ENCODE measurements around the gene DDX10. TPM values are rescaled to one million over a fixed set of nuclear protein-coding genes. Genes with fewer than 3 reads are reported as not detected.

Gene DDX10
- total RNA-seq, 1 donor from 2014 or later: 10.0 TPM

DNA sequence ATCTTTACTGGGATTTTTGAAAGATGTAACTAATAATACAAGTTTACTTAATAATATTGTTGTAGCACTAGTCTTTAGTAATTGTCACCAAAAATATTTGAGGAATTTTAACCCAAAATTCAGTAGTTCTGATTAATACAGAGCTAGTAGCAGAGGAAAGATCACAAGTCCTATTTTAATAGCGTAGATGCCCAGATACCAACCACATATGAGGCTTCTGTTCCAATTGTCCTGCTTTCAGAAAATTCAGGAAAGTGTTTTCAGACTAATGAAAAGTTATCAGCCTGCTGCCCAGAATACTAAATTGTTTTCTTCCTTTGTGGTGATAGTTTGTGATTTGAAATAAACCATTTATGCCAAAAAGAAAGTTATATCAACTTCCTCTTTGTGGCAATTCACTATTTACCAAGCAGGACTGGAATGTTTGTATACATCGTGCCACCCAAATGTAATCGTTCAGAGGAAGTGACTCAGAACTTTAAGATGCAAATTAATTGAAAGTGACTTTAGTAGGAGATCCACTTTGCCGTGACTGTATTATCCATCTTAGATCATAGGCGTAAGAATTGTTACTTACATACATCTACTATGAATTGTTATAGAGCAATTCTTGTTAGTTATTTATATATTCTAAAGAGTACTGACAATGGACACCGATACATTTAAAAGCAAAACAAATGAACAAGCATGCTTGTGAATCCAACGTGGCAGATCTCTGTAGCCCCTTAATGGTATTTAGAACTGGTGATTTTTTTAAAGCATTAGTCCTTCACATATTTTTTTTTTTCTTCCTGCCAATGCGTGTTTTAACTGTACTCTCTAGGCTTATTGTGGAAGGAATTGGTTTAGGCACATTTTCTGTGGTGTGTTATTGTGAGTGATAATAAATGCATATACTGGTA is 231.0 kb downstream of the DDX10 start:
- no peak for DNase-seq (ENCODE audit: low spot score)
- ATAC-seq: no peak

DNA sequence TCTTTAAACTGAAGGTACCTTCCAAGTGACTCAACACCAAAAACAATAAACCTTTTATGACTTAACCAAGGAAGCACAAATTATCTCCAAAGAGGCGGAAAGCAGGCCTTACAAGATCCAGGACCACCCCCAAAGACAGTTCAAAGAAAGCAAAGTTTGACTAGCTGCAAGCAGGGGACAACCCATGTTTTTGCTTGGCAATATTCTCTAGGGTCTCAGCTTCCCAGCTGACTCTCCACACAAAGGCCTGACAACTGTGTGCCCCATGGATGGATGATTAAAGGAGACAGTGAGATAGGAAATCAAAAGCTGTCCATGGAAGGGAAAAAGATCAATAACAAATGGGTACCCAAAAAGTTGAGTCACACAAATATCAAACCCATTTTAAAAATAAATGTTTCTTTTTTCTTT is 232.2 kb downstream of the DDX10 start:
- ATAC-seq: no peak
- DNase-seq (ENCODE audit: low spot score): no peak

DNA sequence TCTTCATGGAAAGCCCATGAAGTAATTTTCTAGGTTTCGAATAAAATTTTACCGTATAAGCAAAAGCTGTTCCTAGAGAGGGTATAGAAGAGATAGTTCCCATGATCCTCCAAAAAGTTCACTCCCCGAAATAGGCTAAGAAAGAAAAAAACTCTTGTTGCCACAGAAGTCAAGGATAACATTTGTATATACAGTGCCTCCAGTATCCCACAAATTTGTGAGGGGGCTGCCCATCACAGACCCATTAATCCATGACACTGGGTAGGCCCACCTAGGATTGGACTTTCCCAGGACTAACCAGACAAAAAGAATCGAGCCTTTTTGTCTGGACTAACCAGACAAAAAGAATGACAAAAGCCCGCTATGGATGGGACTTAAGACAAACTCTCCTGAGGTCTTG is 233.0 kb downstream of the DDX10 start:
- ATAC-seq (no peak), DNase-seq (ENCODE audit: low spot score) (no peak)

DNA sequence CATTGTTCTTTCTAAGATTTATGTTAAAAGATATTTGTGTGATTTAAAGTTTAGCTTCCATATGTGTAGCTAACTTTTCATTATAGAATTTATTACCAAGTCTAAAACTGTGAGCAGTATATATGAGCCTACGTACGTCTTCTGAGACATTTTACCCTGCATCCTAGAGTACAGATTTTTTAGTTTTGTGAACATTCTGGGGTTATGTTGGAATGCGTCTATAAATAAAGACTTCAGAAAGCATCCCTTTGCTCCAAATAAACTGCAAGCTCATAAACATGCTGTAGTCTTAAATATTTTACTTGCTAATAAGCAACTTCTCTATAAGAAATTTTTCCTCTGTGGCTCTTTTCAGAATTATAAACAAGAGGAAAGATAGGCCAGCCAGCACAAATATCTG is 236.5 kb downstream of the DDX10 start:
- ATAC-seq (no peak), DNase-seq (ENCODE audit: low spot score) (no peak)

DNA sequence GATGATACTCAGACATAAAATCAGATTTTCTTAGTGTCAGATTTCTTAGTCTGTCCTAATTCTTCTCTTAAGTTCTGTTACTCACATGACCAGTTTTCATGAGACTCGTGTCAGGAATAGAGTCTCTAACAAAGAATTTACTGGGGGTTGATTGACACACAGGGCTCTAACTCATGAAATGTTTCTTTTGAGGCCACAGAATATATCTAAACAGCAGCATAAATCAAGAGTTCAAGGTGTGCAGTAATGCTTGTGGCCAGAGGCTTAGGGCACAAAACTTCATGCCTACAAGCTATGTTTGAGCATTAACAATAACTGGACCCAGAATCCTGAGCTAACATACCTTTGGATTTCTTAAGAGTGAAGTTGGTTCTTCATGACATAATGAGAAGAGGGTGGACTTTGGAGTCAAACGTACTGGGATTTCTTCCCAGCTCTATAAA is 237.2 kb downstream of the DDX10 start:
- DNase-seq (ENCODE audit: low spot score) (no peak), ATAC-seq (no peak)

DNA sequence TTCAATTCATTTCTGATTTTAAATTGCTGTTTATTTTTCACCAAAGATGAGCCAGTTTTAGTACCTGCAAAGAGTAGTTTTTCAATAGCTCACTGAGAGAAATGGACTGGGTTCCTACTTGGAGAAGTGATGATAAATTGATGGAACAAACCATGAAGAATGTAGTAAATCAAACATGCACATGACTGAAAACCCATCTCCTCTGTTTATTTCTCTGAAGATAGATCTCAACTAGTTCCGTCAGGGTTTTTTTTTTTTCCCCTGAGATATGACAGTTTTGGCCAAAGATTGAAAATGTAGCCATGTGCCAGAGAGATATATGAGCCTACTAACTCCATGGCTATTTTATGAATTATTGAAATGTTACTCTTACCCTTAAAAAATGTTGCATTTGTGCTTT is 239.6 kb downstream of the DDX10 start:
- no peak for ATAC-seq
- DNase-seq (ENCODE audit: low spot score): no peak

DNA sequence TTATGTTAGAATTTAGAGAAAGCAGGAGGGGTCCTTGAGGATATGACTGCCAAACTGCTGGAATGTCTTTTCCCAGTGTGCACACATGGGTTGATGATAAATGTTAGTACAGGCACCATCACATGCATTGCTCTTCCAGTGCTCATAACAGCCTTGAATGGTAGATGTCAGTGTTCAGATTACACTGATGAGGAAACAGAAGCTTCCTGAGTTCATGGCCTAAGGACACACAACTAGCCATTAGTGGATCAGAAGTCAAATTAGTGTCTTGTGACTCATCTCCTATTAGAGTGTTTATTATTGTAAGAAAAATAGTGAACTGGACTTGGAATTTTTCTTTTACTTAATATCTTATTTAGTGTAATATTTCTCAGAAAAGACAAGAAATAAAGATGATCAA is 241.5 kb downstream of the DDX10 start:
- ATAC-seq (peak; percentile 48), DNase-seq (ENCODE audit: low spot score) (no peak)

DNA sequence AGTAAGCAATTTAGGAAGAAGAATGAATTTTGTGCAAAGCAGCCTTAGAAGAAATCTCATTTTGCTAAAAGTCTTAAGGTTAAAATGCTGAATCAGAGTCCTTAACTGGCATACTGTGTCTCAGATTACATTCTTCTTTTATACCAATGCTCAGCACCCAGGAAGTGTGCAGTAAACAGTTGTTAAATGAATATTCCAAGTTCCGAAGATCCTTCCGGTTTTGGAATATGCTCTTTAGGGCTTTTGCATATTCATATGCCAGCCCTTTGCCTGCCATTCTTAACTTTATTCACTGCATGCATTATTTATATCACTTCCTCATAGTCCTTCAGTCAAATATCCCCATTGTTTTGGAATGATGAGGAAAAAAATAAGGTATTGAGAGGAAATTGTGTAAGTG is 242.0 kb downstream of the DDX10 start:
- ATAC-seq (no peak), DNase-seq (ENCODE audit: low spot score) (no peak)

DNA sequence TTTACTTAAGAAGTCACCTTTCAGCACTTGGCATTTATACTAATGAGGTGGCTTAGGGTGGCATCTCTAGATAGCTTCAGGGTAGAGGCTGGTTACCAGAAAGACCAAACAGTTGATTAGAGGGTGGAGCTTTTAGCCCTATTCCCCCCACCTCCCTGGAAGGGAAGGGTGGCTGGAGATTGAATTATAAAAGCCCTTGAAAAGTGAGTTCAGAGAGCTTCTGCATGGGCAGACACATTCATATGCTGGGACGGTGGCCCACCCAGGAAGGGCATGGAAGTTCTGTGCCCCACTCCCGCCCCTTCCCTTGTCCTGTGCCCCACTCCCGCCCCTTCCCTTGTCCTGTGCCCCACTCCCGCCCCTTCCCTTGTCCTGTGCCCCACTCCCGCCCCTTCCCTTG is 244.2 kb downstream of the DDX10 start:
- ATAC-seq: no peak
- no peak for DNase-seq (ENCODE audit: low spot score)

DNA sequence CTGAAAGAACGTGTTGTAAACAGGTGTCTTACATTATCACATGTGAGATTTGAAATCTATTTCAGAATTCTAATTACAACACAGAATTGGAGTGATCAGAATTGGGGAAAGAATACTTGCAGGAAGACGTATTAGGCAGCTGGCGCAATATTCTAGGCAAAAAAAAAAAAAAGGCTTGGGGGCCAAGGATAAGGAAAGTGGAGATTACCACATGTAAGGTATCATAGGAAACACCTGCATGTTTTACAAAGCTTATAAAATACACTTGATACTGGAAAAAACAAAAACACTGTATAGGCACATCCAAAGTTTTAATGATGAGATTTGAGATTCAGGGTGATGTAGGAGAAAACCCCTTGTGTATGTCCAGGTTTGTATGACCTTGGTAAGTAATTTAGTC is 245.1 kb downstream of the DDX10 start:
- DNase-seq (ENCODE audit: low spot score) (no peak), ATAC-seq (no peak)

DNA sequence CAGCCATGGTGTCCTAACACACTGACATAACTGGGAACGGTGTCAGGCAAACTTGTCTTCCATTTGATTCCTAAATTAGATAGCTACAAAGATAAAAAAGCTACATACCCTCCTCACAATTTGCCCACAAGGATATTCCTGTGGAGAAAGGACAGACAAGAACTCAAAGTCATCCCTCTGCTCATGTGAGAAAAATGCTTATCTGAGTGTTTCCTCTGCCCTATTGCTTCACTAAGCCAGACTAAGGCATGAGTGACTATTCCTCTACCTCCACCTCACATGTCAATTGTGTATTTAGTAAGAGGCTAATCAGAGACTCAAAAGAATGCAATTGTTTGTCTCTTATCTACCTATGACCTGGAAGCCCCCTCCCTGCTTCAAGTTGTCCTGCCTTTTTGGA is 247.7 kb downstream of the DDX10 start:
- no peak for ATAC-seq
- DNase-seq (ENCODE audit: low spot score): no peak

DNA sequence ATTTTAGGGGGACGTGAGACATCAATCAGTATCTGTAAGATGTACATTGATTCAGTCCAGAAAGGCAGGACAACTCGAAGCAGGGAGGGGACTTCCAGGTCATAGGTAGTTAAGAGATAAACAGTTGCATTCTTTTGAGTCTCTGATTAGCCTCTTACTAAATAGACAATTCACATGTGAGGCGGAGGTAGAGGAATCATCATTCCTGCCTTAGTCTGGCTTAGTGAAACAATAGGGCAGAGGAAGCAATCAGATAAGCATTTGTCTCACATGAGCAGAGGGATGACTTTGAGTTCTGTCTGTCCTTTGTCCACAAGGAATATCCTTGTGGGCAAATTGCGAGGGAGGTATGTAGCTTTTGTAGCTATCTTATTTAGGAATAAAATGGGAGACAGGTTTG is 248.3 kb downstream of the DDX10 start:
- ATAC-seq (no peak), DNase-seq (ENCODE audit: low spot score) (no peak)

DNA sequence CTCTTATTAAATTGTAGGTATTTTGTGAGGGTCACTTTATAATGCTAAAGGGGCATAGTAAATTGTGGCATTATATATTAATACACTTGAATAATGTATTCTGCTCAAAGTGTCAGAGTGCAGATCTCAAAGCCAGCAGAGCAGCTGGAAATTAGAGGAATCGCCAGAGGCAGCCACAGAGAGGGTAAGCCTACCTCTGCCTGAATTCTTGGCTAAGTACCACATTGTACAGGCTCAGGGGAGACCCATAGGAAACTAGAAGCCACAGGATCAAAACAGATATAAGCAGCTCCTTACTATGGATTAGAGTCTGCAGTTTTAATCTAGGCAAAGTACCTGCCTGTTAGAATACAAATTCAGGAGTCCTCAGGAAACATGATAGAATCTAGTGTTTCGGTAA is 249.3 kb downstream of the DDX10 start:
- ATAC-seq: no peak
- no peak for DNase-seq (ENCODE audit: low spot score)

DNA sequence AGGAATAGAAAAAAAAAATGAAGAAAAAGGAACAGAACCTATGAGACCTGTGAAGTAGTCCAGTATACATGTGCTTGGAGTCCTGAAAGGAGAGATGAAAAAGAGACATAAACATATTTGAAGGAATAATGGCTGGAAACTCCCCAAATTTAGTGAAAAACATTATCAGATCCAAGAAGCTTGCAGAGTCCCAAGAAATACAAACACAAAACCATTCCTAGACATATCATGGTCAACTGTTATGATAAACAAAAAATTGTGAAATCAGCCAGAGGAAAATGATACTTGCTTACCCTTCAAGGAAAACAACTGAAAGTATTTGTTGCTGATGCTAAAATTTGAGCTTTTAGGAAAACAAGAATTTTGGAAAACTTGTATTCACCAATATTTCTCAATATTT is 250.1 kb downstream of the DDX10 start:
- ATAC-seq (no peak), DNase-seq (ENCODE audit: low spot score) (no peak)

DNA sequence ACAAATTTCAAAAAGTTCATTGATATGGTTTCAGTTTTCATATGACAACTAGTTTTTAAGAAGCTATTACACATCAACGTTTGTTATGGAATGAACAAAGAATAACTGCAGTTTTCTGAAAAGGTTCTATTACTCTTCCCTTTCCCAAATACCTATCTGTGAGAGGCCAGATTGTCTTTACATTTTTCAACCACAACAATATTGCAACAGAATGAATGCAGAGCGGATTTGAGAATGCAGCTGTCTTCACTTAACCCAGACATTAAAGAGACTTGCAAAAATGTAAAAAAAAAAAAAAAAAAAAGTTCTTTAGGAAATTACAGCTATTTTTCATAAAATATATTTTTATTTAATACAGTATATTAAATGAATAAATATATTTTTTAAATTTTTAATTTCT is 250.8 kb downstream of the DDX10 start:
- ATAC-seq (no peak), DNase-seq (ENCODE audit: low spot score) (no peak)

DNA sequence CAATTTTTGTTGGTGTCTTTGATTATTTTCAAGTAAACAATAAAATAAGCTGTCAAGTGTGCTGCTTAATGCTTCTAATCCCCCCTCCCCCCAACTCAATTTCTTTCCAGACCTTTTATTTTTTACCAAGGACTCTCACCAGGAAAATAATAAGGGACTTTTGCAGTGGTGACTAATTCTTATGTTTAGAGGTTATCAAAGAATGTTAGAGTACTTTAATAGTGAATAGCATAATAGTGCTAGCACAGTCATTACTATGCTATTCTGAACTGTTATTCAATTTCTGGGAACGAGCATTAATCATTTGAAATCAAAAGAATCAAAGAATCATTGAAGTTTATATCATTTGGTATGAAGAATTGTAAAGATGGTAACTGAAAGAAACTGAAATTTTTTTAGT is 251.4 kb downstream of the DDX10 start:
- DNase-seq (ENCODE audit: low spot score): no peak
- no peak for ATAC-seq

DNA sequence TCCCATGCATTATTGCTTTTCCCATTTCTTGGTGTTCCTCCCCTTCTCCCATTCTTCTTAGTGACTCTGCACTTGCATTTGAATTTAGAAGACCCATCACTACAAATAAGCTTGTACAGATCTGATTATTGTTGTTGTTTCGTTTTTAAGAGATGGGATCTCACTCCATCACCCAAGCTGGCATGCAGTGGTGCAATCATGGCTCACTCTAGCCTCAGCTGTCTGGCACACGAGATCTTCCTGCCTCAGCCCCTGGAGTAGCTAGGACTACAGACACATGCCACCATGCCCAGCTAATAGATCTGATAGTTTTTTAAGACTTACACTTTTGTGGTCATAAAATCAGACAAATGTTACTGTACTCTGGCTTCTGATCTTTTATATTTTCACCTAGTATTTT is 252.1 kb downstream of the DDX10 start:
- no peak for DNase-seq (ENCODE audit: low spot score)
- ATAC-seq: no peak

DNA sequence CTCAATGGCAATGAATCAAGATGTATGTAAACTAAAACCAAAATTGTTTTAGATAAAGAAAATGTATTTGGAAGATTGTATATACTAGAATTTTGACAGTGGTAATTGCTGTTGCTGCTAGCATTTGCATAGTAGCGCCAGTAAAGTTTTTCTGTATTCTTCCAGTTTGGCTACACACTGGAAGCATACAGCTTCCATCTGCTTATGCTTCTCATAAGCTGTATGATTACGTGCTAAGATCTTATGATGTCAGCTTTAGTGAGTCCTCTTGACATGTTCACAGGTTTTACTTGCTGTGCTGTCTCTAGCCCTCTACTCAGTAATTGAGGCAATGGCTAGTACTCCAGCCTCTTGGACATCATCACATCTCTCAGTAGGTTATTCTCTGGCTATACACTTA is 256.3 kb downstream of the DDX10 start:
- no peak for ATAC-seq
- no peak for DNase-seq (ENCODE audit: low spot score)

DNA sequence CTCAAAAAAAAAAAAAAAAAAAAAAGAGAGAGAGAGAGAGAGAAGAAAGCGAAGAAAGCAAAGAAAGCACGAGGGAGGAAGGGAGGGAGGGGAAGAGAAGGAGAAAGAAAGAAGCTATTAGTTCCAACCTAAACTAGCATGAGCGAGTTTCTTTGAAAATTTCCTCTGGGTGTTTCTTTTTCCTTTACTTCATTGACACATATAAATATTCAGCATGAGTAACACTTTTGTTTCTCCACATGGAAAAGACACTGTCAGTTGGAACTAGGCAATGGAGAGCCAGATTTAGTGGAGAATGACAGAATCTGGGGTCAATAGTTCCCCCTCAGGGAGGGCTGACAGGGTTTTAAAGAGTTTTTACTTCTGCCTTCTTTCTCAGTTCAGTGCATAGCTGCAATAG is 257.4 kb downstream of the DDX10 start:
- DNase-seq (ENCODE audit: low spot score): no peak
- no peak for ATAC-seq

DNA sequence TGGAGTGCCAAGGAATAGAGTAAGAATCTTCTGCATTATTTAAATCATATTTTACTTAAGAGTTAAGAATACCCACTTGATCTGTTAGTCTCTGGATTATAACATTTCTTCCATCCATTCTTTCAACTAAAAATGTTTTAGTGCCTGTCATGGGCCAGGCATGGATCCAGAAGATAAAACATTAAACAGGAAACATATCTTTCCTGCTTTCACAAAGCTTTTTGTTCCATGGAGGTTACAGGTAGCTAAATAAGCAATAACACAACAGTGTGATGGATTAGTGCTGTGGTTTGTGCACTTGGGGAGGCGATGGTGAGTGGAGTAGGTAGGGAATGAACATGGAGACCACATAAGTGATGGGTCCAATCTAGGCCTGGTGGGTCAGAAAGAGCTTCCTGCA is 258.5 kb downstream of the DDX10 start:
- no peak for DNase-seq (ENCODE audit: low spot score)

DNA sequence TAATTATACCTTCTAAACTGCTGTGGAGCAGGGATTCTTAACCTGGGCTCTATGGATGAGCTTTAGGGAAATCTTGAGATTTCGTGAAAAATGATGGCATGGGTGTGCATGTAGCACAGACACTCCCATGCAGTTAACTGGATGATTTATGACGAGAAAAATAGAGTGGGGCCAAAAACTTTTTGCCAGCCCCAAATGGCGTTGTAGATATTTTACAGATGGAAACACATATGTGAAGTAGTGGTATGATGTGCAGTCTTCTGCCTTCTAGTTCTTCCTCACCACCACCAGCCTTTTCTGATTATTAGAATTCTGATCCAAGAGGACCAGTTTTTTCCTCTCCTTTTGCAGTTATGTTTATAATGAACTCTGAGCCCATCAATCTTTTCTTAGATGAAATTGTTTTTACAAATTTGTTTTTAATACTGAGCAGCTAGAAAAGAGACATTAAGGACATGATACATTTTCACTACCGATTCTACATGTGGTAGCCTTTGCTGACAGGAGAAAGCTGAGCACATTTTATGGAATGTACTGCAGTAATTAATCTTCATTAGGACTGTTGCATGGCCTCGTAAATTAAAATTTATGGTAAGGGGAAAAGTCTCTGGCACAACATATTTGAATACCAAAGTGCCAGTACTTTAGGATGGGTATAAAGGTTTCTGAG is 261.4 kb downstream of the DDX10 start:
- ATAC-seq (no peak), DNase-seq (ENCODE audit: low spot score) (no peak)

More for the DNA sequence above, 258.5 kb downstream of the DDX10 start:
- no peak for ATAC-seq

DNA sequence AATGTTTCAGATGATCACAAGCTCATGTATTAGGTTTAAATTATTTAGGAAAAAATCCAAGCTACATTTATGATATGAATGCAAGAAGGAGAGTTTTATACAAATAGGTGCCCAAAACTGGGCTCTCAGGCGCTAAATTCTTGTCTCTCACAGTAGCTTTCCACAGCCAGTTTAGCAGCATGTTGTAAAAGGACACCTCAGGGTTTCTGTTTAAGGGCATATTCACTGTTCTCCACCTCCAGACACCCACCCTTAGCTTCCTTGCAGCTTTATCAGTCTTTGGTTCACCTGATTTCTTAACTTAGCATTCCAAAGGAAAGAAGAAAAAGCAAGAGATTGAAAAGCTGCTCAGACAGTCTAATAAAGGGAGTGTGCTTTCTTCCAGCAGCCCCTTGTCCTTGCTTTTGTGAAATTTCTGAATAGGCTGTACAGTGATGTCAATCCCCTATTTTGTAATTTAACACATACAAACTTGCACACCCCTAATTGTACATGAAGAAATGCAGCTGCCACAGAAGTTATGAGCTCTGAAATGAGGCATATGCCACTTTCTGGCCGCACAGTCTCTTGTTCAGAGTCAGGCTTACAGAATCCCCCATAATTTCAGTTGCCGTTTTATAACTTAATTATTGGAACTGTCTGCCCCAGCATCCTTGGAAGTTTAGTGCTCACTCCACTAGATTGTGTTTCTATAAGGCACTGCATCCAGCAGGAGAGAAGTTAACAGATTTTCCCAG is 262.1 kb downstream of the DDX10 start:
- ATAC-seq: no peak
- DNase-seq (ENCODE audit: low spot score): no peak

Measured in left lobe of liver (tissue), 2 donors.